Kidney epithelial cell (primary cell): ENCODE measurements around the gene GLTPD2. TPM values are rescaled to one million over a fixed set of nuclear protein-coding genes. Genes with fewer than 3 reads are reported as not detected.
"Not testable (repeated sequence)": the region's sequence is repeated elsewhere in the genome, so short reads cannot be mapped to it uniquely, and the experiment has no call there.

Experiments
- DNase-seq: peaks from one replicate; pipeline ENCODE4 v3.0.0-alpha.2; 2010; ENCODE audit warnings: low read depth
- H3K27me3 ChIP-seq: 2 replicates; pipeline ENCODE4 v1.6.0; 2011; ENCODE audit warnings: low read length; ENCODE audit not compliant: control insufficient read depth, insufficient read depth
- H3K36me3 ChIP-seq: 2 replicates; pipeline ENCODE4 v1.5.1; 2011; ENCODE audit warnings: low read length; ENCODE audit not compliant: control insufficient read depth, insufficient read depth
- H3K4me3 ChIP-seq: 2 replicates; pipeline ENCODE4 v1.5.1; 2011; ENCODE audit warnings: low read depth, mild to moderate bottlenecking, control low read depth, low read length
- CTCF ChIP-seq: IDR thresholded peaks from 2 replicates; pipeline ENCODE4 v1.5.1; 2011; ENCODE audit warnings: mild to moderate bottlenecking, moderate library complexity, low read length, control low read depth, inconsistent platforms; ENCODE audit not compliant: insufficient read depth, poor library complexity, severe bottlenecking
- total RNA-seq: library from RNA; depleted of rRNA; stranded (reverse); fragments of >200 nt; gene quantifications from 2 replicates; pipeline ENCODE4 v1.2.3, GENCODE V29; 2015

The GLTPD2 gene
- total RNA-seq, 1 donor from 2014 or later, result not detected

- no peak for DNase-seq
- H3K4me3 ChIP-seq, result no peak overlapping the region
Measured at GRCh38 chr17:4816826-4817225, 28.1 kb downstream of the GLTPD2 start.

GRCh38 chr17:4818276-4818675 lies 29.5 kb downstream of the GLTPD2 start:
- no peaks in the 10 kb centered on the region for H3K27me3 ChIP-seq
- no peak overlapping the region for H3K4me3 ChIP-seq
- TF ChIP-seq CTCF, result no peak
- no peaks in the 10 kb centered on the region for H3K36me3 ChIP-seq
- no peak for DNase-seq

More at GRCh38 chr17:4816826-4817225, 28.1 kb downstream of the GLTPD2 start:
- H3K27me3 ChIP-seq, result no peaks in the 10 kb centered on the region
- H3K36me3 ChIP-seq, result no peaks in the 10 kb centered on the region
- no peak for TF ChIP-seq CTCF

- H3K36me3 ChIP-seq, result no peaks in the 10 kb centered on the region
- no peak for DNase-seq
- H3K27me3 ChIP-seq, result no peaks in the 10 kb centered on the region
- H3K4me3 ChIP-seq, result no peak overlapping the region
- no peak for TF ChIP-seq CTCF
Measured at GRCh38 chr17:4822835-4823234, 34.1 kb downstream of the GLTPD2 start.

- Histone ChIP-seq H3K4me3 (no peak overlapping the region), H3K27me3 (no peaks in the 10 kb centered on the region), H3K36me3 (no peaks in the 10 kb centered on the region)
- no peak for DNase-seq
- TF ChIP-seq CTCF, result no peak
Measured at GRCh38 chr17:4823373-4824089, 34.8 kb downstream of the GLTPD2 start.

- Histone ChIP-seq H3K36me3 (no peaks in the 10 kb centered on the region), H3K27me3 (no peaks in the 10 kb centered on the region), H3K4me3 (no peak overlapping the region)
- TF ChIP-seq CTCF, result no peak
- no peak for DNase-seq
Measured at GRCh38 chr17:4827399-4827798, 38.6 kb downstream of the GLTPD2 start.

GRCh38 chr17:4832829-4833177 lies 44.0 kb downstream of the GLTPD2 start:
- peak overlapping the region; percentile 96 for H3K4me3 ChIP-seq
- DNase-seq, H3K27me3 ChIP-seq, H3K36me3 ChIP-seq: not testable (repeated sequence)
